HG03432 (cell line): ENCODE results near the gene PGAP3.

Source experiments
- ATAC-seq: cut with Tn5 transposase; IDR thresholded peaks from one replicate; pipeline ENCODE4 v1.9.1; 2021; ENCODE audit warnings: mild to moderate bottlenecking, moderate library complexity; ENCODE audit not compliant: unreplicated experiment

Gene PGAP3

DNA sequence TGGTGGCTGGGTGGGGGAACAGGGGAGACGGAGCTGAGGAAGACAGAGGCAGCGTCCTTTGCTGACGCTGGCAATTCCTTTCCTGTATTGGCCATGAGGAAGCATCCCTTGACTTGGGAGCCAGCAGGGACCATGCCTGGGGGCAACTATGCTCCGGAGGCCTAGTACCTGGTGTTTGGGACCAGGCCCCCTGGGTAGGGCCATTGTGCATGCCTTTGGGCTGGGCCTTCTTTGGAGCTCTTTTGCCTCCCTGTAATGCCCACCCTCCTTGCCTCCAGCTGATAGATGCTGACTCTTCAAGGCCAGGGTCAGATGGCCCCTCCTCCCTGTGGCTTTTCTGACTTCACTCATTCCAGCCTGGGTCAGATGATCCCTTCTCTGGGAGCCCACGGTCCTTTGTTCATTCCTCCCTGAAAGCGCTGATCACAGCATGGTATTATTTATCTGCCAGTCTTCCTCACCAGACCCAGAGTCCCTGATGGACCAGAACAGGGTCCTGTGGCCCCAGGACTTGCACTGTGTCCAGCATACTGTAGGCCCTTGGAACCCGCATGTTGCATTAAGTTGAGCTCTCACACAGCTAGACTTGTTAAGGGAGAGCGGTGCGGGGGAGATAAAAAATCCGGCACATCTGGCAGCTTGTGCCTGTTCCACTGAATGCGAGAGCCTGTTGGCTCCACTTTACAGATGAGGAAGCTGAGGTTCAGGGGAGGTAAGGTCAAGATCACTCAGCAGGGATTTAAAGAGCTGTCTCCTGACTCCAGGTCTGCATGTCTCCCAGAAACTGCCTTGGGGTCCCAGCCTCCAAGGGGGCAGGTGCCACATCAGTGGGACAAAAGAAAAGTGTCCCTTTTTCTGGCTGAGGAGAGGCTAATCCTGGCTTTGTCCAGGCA, 48.0 kb downstream of the PGAP3 start:
- ATAC-seq, result no peak

DNA sequence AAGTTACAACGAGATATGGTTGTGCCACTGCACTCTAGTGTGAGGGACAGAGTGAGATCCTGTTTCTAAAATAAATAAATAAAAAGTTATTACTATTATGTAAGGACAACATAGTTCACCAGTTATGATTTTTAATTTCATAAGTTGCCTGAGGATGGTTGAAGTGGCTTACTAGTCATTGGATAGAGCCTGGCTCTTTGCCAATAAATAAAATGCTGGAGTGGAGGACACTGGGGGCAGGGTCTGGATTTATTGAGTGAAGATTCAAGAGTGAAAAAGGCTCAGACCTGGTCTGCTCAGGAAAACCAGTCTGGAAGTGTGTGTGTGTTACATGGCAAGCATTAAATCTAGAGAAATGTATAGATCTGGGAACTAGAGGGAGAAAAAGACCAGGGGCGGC, 48.8 kb downstream of the PGAP3 start:
- no peak for ATAC-seq

DNA sequence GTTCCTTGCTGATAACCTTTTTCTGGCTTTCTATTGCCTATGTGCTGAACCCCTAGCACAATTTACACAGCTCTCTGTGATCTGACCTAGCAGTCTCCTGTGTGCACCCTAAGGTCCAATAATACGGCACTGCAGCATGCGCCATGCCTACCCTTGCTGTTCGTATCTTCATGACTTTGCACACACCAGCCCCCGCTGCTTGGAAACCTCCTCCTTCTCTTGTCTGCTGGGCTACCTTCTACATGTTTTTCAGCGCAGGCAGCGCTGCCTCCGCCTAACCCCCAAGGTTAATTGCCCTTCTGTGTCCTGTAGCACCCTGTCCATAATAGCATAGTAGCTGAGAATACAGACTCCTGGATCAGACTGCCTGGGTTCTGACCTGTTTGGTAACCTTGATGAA, 49.5 kb downstream of the PGAP3 start:
- ATAC-seq, result no peak

DNA sequence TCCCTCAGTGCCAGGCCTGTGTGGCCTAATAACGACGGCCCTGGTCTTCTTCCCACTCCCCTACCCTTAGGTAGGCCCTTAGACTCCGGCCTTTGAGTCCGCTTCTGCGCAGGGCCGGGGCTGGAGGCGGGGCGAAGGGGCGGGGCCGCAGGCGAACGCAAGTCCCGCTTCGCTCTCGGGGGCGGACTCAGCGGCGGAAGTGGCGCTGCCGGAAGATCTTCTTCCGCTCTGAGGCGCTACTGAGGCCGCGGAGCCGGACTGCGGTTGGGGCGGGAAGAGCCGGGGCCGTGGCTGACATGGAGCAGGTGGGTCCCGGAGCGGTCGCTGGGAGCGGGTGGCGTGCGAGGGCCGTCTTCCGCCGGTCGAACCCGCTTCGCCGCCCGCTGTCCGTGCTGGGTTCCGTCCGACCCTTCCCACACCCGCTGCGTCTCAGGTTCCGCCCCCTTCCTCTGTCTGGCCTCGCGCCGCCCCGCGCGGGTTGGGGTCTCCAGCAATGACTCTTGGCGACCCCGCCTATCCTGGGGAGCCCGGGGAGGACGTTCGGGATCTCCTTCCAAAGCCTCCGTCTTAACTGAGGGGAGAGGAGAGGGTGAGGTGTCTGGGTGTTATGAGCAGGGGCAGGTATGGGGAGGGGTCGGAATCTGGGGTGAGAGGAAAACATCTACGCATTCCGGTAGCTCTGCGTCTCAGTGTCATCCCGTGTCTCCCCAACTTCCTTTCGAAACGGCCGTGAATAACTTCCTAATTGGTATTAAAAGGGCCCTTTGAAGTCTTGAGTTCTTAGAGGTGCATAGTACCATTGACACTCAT, 50.7 kb downstream of the PGAP3 start, which contains the start of gene STARD3:
STARD3 (plus strand) TSS at position 218 of the 810 bp plus-strand sequence. CDS start 16,388 bp downstream, outside the sequence.
- ATAC-seq, result peak; percentile 80

DNA sequence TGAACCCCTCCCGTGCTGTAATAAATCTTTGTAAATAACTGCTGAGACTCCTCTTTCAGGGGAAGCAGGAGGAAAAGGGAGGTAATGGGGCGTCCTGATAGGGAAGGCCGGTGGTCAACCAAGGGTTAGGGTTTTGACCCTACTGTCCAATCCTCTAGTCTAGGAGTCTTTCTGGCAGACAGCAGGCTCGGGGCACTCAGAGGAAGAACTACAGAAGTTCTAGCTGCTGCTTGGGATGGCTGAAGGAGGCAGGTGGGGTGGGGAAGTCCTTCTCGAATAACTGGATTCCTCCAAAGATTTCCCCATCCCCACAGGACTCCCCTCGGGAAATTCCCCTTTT, 51.3 kb downstream of the PGAP3 start:
- ATAC-seq, result peak; percentile 8

DNA sequence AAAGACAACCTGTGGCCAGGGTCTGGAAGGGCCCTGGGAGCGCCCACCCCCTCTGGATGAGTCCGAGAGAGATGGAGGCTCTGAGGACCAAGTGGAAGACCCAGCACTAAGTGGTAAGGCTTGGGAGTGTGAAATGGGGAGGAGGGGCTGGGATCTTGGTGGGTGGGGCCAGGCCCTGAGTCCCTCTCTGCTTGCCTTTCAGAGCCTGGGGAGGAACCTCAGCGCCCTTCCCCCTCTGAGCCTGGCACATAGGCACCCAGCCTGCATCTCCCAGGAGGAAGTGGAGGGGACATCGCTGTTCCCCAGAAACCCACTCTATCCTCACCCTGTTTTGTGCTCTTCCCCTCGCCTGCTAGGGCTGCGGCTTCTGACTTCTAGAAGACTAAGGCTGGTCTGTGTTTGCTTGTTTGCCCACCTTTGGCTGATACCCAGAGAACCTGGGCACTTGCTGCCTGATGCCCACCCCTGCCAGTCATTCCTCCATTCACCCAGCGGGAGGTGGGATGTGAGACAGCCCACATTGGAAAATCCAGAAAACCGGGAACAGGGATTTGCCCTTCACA, 52.2 kb downstream of the PGAP3 start:
- ATAC-seq, result no peak

DNA sequence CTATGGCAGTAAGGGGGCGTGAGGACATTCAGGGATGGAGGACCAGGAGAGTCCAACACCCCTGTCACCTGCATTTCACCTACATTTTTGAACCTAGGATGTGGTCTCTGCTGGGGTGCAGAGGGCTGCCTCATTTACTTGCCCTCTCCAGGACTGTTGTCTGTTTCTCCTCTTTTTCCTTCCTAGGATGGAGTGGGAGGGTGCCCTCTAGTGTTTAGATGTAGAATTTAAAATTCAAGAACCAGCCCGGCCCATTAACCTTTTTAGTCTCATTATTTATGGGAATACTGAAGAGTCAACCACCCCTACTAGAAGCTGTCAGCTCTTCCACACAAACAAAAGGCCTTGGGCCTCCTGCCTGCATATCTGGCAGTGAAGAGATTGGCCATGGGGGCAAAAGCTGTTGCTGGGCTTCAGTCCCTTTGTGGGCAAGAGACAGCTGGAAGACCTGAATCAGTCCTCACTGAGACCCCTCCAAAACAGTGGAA, 53.4 kb downstream of the PGAP3 start:
- ATAC-seq, result no peak

DNA sequence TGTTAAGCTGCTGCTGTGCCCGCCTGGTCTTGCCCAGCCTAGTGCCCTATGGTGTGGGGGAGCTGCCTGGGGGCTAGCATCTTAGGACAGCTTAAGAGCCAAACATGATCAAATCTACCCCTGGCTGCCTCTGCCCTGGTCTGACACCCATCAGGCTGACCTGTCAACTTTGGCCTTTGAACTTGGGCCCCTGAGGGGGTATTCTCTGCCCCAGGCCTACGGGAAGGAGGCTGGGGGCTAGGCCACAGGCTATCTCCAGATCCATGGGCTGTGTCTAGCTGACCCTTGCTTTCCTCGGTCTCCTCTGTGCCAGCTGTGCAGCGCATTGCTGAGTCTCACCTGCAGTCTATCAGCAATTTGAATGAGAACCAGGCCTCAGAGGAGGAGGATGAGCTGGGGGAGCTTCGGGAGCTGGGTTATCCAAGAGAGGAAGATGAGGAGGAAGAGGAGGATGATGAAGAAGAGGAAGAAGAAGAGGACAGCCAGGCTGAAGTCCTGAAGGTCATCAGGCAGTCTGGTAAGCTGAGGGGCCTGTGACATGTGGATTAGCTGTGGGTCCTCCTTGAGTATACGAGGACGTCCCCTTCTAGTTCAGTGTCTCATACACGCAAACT, 54.2 kb downstream of the PGAP3 start:
- no peak for ATAC-seq

DNA sequence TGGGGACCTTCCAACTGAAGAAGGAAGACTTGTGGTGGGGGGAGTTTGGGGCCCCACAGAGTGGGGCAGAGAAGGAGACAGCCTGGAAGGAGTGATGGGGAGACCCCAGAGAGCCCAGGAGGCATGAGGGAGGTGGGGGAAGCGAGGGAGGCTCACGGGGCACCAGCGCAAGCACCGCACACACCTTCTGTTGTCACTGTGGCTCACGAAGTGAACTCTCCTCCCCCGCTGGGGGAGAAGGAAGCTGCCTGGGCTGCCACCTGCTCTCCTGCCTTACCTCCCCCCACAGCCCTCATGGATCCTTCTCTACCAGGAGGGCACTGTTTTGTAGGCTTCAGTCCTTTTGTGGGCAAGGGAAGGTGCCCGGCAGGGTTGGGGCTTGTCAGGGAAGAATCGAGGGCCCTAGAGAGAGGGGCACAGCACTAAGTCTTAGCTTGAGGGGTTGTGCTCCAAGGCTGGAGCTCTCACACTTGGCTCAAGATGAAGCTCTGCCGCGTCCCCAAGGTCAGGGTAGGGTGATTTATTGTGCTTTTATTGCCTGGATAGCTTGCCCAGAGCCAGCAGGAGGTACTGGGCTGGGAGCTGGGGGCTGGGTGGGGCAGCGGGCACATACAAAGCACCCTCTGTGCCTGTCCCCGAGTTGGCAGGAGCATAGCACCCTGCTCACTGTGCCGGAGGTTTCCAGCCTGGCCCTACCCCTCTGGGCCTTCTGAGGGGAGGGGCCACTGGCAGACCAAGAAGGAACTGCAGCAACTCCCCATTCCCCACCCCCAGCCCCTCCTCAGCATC, 55.5 kb downstream of the PGAP3 start:
- ATAC-seq, result no peak

DNA sequence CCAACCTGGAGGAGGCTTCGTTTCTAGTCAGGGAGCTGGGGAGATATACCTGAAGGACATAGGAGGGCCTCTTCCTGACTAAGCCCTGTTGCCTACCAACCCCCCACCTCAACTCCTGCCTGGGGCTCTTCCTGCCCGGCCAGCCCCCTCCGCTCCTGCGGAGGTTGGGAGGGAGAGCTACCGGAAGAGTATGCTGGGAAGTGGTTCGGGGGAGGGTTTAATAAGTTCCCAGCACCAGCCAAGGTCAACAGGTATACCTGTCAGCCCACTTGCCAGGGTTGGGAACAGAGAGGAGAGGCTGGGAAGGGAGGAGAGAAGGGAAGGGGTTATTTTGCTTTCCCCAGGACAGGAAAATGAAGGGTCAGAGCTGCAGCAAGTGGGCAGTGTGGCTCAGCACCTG, 56.5 kb downstream of the PGAP3 start:
- ATAC-seq, result no peak

DNA sequence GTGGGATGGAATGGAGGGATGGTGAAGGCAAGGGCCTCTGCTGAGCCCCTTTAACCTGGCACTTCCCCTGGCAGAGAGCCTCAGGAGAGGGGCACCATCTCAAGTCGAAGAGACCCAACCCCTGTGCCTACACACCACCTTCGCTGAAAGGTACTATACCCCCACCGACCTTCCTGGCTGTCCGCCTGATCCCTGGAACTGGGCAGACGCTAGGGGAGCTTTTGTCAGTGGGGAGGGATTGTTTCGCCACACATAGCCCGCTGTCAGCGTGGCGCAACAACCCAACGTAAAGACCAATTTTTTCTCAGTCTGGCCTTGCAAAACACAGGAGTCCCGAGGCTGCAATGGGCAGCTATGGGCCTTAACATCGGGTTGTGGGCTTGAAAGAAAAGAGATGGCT, 58.0 kb downstream of the PGAP3 start:
- ATAC-seq, result no peak

DNA sequence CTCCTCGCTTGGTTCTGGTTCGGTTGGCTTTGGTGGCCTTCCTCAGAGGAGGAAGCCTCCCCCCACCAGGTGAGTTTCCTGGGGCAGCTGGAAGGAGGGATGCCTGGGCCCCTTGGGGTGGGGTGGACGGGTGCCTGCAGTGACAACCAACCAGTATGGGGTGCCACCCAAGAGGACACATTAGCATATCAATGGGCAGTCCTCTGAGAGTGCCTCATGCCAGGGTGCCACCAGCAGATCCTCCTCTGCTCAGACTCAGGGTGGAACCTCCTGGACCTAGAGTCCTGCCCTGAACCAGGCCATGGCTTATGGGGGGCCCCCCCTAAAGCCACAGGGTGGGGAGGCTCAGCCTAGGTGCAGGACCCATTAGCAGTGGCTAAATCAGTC, 58.4 kb downstream of the PGAP3 start:
- ATAC-seq, result no peak

DNA sequence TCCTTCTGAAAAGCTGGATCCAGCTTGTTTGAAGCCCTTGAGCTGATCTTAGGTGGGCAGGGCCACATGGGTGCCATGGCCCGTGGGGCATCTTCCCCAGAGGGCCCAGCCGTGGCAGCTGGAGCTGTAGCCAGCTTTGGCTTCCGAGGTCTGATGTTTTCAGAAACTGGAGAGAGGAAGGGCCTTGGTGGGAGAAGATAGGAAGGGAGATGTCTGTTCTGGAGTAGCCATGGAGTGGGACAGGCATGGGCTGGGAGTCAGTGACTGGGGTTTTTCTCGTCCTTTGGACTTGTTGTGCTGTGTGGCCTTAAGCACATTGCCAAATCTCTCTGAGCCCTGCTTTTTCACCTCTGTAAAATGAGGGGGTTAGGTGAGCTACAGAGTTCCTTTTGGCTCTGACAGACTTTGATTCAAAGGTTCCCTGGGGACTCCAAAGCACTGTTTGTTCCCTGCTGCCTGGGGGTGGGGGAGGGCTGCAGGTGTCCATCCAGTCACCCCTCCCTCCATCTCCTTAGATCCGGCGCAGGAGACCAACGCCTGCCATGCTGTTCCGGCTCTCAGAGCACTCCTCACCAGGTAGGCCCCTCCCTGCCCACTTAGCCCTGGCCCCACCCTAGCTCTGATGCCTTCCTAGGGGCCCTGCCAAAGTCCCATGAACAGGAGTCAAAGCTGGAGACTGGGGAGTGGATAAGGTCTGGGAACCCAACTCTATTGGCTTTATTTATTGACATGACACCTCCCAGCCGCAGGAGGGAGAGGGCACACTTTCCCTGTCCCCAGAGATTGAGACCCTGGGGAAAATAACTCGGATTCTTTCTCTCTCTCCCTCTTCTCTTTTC, 59.0 kb downstream of the PGAP3 start:
- ATAC-seq, result no peak

DNA sequence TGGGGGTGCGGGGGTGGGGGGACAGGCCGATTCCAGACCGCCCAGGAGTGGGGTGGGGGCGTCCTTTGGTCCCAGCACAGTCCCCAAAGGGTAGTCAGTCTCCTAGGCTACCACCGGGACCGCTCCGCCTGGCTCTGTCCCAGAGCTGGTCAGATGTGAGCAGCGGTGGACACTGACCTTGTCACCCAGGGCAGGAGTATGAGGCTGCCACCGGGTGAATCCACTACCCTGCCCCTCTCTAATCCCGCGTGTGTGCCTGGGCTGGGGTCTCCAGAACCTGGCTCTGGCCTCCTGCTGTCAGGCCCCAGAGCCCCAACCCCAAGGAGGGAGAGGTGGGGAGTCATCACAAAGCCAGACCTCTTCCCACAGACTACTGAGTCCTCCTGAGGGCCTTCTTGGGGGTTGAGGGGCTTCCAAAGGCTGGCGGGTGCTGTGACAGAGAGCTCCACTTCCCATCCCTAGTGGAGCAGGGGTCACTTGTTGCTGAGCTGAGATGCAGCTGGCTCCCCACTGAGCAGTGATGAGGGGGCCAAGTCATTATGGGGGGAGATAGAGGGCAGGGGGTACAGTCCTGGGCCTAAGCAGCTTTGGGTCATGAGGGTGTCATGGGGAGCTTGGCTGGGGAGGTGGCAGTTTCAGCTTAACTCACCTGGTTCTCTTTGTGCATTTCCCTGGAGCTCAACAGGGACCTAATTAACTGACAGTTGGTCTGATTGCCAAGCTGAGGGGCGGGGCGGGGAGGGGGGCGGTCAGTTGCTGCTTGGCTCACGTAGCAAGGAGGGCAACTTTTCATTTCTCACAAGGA, 59.9 kb downstream of the PGAP3 start:
- ATAC-seq, result no peak

DNA sequence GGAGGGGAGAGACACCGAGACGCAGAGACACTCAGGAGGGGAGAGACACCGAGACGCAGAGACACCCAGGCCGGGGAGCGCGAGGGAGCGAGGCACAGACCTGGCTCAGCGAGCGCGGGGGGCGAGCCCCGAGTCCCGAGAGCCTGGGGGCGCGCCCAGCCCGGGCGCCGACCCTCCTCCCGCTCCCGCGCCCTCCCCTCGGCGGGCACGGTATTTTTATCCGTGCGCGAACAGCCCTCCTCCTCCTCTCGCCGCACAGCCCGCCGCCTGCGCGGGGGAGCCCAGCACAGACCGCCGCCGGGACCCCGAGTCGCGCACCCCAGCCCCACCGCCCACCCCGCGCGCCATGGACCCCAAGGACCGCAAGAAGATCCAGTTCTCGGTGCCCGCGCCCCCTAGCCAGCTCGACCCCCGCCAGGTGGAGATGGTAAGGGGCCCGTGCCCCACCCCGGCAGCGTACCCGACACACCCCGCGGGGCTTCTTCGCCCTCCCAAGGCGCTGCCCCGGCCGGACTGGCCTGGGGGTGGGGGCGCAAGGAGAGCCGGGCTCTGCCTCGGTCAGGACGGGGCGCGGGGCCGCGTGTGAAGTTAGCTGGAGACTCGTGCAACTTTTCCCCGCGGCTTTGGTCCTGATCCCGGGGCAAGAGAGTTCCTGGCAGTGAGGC, 60.7 kb downstream of the PGAP3 start:
- ATAC-seq, result no peak

DNA sequence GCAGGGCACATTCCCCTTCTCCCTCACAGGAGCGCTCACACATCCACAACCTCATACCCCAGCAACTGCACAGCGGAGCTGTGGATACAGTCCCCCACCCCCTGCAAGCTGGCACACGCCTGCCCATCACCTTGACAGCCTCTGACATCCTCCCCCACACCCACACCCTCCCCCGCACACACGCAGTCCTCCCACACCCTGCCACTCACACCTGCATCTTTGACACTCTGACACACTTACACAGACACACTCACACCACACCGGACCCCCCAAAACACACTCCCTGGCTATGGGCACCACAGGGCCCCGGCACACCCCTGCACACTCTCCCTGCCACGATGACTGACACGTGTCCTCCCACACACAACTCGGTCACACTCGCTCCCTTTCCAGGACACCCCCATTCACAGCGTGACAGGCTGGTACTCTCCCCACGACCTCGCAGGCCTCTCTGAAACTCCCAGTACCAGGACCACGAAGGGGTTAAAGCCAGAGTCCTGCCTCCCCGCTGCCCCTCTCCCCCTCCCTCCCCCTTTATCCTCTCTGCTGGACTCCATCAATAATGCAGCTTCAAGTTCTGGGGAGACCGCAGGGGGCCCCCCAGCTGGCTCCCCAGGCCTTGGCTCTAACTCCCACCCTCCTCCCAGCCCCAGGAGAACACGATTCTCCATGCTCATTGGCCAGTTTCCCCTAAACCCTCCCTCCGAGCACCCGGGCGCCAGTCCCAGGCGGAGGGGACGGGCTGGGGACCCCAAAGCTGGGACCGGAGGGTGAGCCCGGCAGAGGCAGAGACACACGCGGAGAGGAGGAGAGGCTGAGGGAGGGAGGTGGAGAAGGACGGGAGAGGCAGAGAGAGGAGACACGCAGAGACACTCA, 61.4 kb downstream of the PGAP3 start, which contains the start of gene PPP1R1B:
PPP1R1B (plus strand) TSS at position 782 of the 876 bp plus-strand sequence. CDS start 441 bp downstream, outside the sequence.
- ATAC-seq, result no peak

DNA sequence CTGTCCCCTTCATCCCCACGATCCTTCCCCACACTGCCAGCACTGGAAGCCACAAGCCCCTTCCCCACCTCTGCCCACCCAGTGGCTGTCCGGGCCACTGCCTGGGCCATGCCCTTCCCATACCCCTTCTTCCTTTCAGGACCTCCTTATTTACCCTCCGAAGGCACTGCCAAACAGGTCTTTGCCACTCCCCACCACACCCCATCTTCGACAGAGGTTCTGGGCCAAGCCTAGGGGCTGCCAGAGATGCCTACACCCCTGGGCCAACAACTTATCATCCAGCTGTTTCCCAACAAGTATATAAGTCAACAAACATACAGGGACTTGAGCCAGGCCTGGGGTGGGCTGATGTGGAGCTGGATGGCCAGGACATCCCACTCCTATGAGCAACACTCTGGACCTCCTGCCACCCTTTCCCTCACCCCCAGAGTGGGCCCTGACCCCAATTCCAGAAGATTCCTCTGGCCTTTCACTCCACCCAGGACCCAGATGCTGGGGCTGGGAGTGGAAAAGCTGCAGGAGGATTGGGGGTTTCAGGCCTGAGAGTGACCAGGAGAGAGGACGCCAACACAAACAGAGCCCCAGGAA, 62.6 kb downstream of the PGAP3 start:
- no peak for ATAC-seq
